WTC11 (cell line): ENCODE measurements around the gene PDPN. TPM values are rescaled to one million over a fixed set of nuclear protein-coding genes. Genes with fewer than 3 reads are reported as not detected.

ENCODE experiments used
- ATAC-seq: fragments of 200-7000 bp; cut with Tn5 transposase; 2 replicates; pipeline ENCODE4 v1.10.0; 2021; ENCODE audit warnings: mild to moderate bottlenecking, moderate library complexity
- CTCF ChIA-PET: fragments of 300-600 bp; sonication (Branson Sonifier 250); formaldehyde crosslinking; loops from one replicate; lab custom pipeline; 2021; ENCODE audit warnings: antibody characterized with exemption; lab: Charles Lee
- POLR2A ChIA-PET: fragments of 350-600 bp; sonication (Branson Sonifier 250); formaldehyde crosslinking; loops from one replicate; lab custom pipeline; 2021; ENCODE audit warnings: antibody characterized with exemption; lab: Charles Lee
- DNase-seq: peaks from one replicate; pipeline ENCODE4 v3.0.0; 2021; ENCODE audit warnings: low spot score
- H3K27ac Mint-ChIP-seq: 2 replicates; pipeline ENCODE4 v1.8.0; 2021; ENCODE audit warnings: mixed read lengths
- H3K27me3 Mint-ChIP-seq: 2 replicates; pipeline ENCODE4 v1.8.0; 2021; ENCODE audit warnings: low read depth, mild to moderate bottlenecking, moderate library complexity, mixed read lengths
- H3K36me3 Mint-ChIP-seq: 2 replicates; pipeline ENCODE4 v1.8.0; 2021; ENCODE audit warnings: mixed read lengths
- H3K4me1 Mint-ChIP-seq: 2 replicates; pipeline ENCODE4 v1.8.0; 2022; ENCODE audit warnings: mixed read lengths
- H3K4me3 Mint-ChIP-seq: 2 replicates; pipeline ENCODE4 v1.8.0; 2021; ENCODE audit warnings: mild to moderate bottlenecking, moderate library complexity, mixed read lengths
- H3K9me3 Mint-ChIP-seq: 2 replicates; pipeline ENCODE4 v1.8.0; 2021; ENCODE audit warnings: mixed read lengths
- E2F5 ChIP-seq: sonication (generic); formaldehyde crosslinking; IDR thresholded peaks from 2 replicates; pipeline ENCODE4 v1.8.1; 2022; ENCODE audit warnings: mild to moderate bottlenecking, moderate library complexity, missing genetic modification reagents
- GTF2I ChIP-seq: fragments of 250-450 bp; sonication (Bioruptor Pico); conservative IDR thresholded peaks from 2 replicates; pipeline ENCODE4 v1.4.0; 2021; ENCODE audit warnings: mild to moderate bottlenecking
- HMGA2 ChIP-seq: fragments of 250-450 bp; sonication (Bioruptor Pico); IDR thresholded peaks from 2 replicates; pipeline ENCODE4 v1.4.0; 2021; ENCODE audit warnings: mild to moderate bottlenecking, moderate library complexity
- MAX ChIP-seq: sonication (generic); formaldehyde crosslinking; IDR thresholded peaks from 2 replicates; pipeline ENCODE4 v1.8.0; 2022; ENCODE audit warnings: mild to moderate bottlenecking, missing genetic modification reagents
- MXD4 ChIP-seq: fragments of 250-450 bp; sonication (Bioruptor Pico); IDR thresholded peaks from 2 replicates; pipeline ENCODE4 v1.8.0; 2021; ENCODE audit warnings: mild to moderate bottlenecking, moderate library complexity, borderline replicate concordance
- PRDM15 ChIP-seq: sonication (generic); formaldehyde crosslinking; IDR thresholded peaks from 2 replicates; pipeline ENCODE4 v1.8.0; 2022; ENCODE audit warnings: missing genetic modification reagents
- STAT6 ChIP-seq: sonication (generic); formaldehyde crosslinking; conservative IDR thresholded peaks from 2 replicates; pipeline ENCODE4 v1.8.1; 2023; ENCODE audit warnings: mild to moderate bottlenecking, low read depth, missing genetic modification reagents, moderate library complexity
- TEAD4 ChIP-seq: sonication (generic); formaldehyde crosslinking; IDR thresholded peaks from 2 replicates; pipeline ENCODE4 v1.8.0; 2022; ENCODE audit warnings: mild to moderate bottlenecking, missing genetic modification reagents
- ZBTB43 ChIP-seq: sonication (generic); formaldehyde crosslinking; IDR thresholded peaks from 2 replicates; pipeline ENCODE4 v1.8.1; 2023; ENCODE audit warnings: mild to moderate bottlenecking, missing genetic modification reagents
- ZNF232 ChIP-seq: sonication (generic); formaldehyde crosslinking; IDR thresholded peaks from 2 replicates; pipeline ENCODE4 v1.8.0; 2022; ENCODE audit warnings: mild to moderate bottlenecking, missing genetic modification reagents
- ZSCAN18 ChIP-seq: fragments of 250-450 bp; sonication (Bioruptor Pico); IDR thresholded peaks from 2 replicates; pipeline ENCODE4 v2.1.2; 2022; ENCODE audit warnings: mild to moderate bottlenecking, moderate library complexity
- total RNA-seq: library from RNA; stranded (reverse); gene quantifications from 3 replicates; pipeline ENCODE4 v1.2.3, GENCODE V29; 2021

Gene PDPN
- total RNA-seq, 1 experiment from 2014 or later, result 158 TPM

GRCh38 chr1:13620825-13621224 lies 37.2 kb downstream of the PDPN start:
- Mint-ChIP-seq H3K36me3 (peaks cover 21% of the 10 kb centered on the region), H3K4me1 (peaks cover 11% of the 10 kb centered on the region), H3K27me3 (no peaks in the 10 kb centered on the region), H3K4me3 (no peak overlapping the region), H3K27ac (no peak overlapping the region), H3K9me3 (no peaks in the 10 kb centered on the region)
- POLR2A ChIA-PET, result no interaction called here
- DNase-seq, result no peak
- ATAC-seq, result no peak
- TF ChIP-seq ZSCAN18, result no peak
- no peak for TF ChIP-seq GTF2I (CRISPR knock-in tag)
- TF ChIP-seq STAT6 (CRISPR knock-in tag), result no peak
- no peak for TF ChIP-seq HMGA2
- CTCF ChIA-PET, result no interaction called here

- Mint-ChIP-seq H3K27me3 (no peaks in the 10 kb centered on the region), H3K9me3 (no peaks in the 10 kb centered on the region), H3K36me3 (peaks cover 5% of the 10 kb centered on the region; the same call in 1 of the 2 replicates), H3K27ac (no peak overlapping the region), H3K4me1 (peaks cover 11% of the 10 kb centered on the region), H3K4me3 (no peak overlapping the region)
- ChIA-PET POLR2A (no interaction called here), CTCF (no interaction called here)
- DNase-seq (no peak), ATAC-seq (no peak)
- TF ChIP-seq E2F5 (no peak), TEAD4 (CRISPR knock-in tag) (no peak), MAX (CRISPR knock-in tag) (no peak), ZNF232 (no peak)
These were observed 38.8 kb downstream of the PDPN start for GRCh38 chr1:13622446-13622845.

GRCh38 chr1:13623021-13623637 lies 39.5 kb downstream of the PDPN start:
- no peak for ATAC-seq
- Mint-ChIP-seq H3K4me1 (peaks cover 11% of the 10 kb centered on the region), H3K36me3 (peaks cover 2% of the 10 kb centered on the region; the same call in 1 of the 2 replicates), H3K9me3 (peaks cover 2% of the 10 kb centered on the region), H3K27ac (no peak overlapping the region), H3K4me3 (no peak overlapping the region), H3K27me3 (no peaks in the 10 kb centered on the region)
- CTCF ChIA-PET, result no interaction called here
- TF ChIP-seq ZBTB43 (CRISPR knock-in tag), result no peak
- no peak for TF ChIP-seq PRDM15 (CRISPR knock-in tag)
- TF ChIP-seq MXD4 (CRISPR knock-in tag), result no peak
- POLR2A ChIA-PET, result no interaction called here
- no peak for DNase-seq
